Ovary (tissue), 9 donors: Measurements from ENCODE around the gene AATK. TPM values are rescaled to one million over a fixed set of nuclear protein-coding genes. Genes with fewer than 3 reads are reported as not detected.

Experiments used
- DNase-seq, 5 donors: peaks; one replicate each; pipeline ENCODE4 v3.0.0-alpha.2; 2019 to 2020
- H3K27ac ChIP-seq, 2 donors: fragments of 200-600 bp; one replicate each; pipeline versions ENCODE4 v1.5.1 to v1.8.0; 2019 to 2022
- H3K27me3 ChIP-seq: fragments of 200-600 bp; one replicate; pipeline ENCODE4 v1.8.0; 2022
- H3K36me3 ChIP-seq: fragments of 200-600 bp; sonication (generic); one replicate; pipeline ENCODE4 v1.5.1; 2019
- H3K4me1 ChIP-seq: one replicate; pipeline ENCODE4 v1.8.1; 2013; ENCODE audit warnings: mild to moderate bottlenecking, moderate library complexity; ENCODE audit not compliant: insufficient read depth
- H3K4me3 ChIP-seq: fragments of 200-600 bp; sonication (generic); one replicate; pipeline ENCODE4 v1.5.1; 2017
- H3K9me3 ChIP-seq, 2 donors: fragments of 200-600 bp in 1 of 2; sonication (generic) in 1 of 2; one replicate each; pipeline versions ENCODE4 v1.5.1 to v1.8.1; 2013 to 2019; ENCODE audit warnings: mild to moderate bottlenecking in 1 of 2, moderate library complexity in 1 of 2
- CTCF ChIP-seq, 3 donors: fragments of 450-650 bp in 2 of 3; fragments of 200-600 bp in 1 of 3; IDR thresholded peaks; one replicate each; pipeline versions ENCODE4 v1.5.1 to v1.8.0; 2016 to 2022; ENCODE audit warnings: antibody characterized with exemption in 3 of 3, mild to moderate bottlenecking in 1 of 3
- EP300 ChIP-seq: sonication (generic); formaldehyde crosslinking; IDR thresholded peaks from one replicate; pipeline ENCODE4 v1.6.1; 2017; ENCODE audit warnings: antibody characterized with exemption
- POLR2A ChIP-seq: fragments of 450-650 bp; IDR thresholded peaks from one replicate; pipeline ENCODE4 v1.6.1; 2017; ENCODE audit warnings: antibody characterized with exemption, mild to moderate bottlenecking, moderate library complexity
- WGBS, 3 donors: extraction: QIAGEN DNeasy Blood & Tissue Kit in 1 of 3; methylation state at CpG; one replicate each; pipeline versions ENCODE4 v1.1.5 to v1.1.7; 2013 to 2017; 5-methylcytosine and 5-hydroxymethylcytosine counted together
- intact Hi-C, 4 donors: fragments of 100-400 bp; cut with DNase I; formaldehyde crosslinking; loops; one replicate each; pipeline versions ENCODE4 v1.11.0 to v1.15.1; 2022 to 2023
- polyA plus RNA-seq, 2 donors: library from polyadenylated mRNA; stranded (reverse); fragments of 200-250 nt in 1 of 2; fragments of 350-450 nt in 1 of 2; fragmentation: Illumina TruSeq in 1 of 2; extraction: RNeasy Lipid Tissue Mini Kit (QIAGEN cat#74804) in 1 of 2; gene quantifications; one replicate each; pipeline ENCODE4 v1.2.3, GENCODE V29; 2013 to 2014
- total RNA-seq, 7 donors: library from RNA; depleted of rRNA in 2 of 7; stranded (reverse); fragments of >200 nt in 2 of 7; fragmentation: NEBNext Ultra II Directional in 3 of 7; extraction: Animal tissue kit (Norgen Biotek cat#: 25700) in 3 of 7; gene quantifications; one replicate each; pipeline versions ENCODE4 v1.1.0 to v1.2.4, GENCODE V29; 2016 to 2023
- donor health status: DM: no; HTN: no; CAD: no; lungs with moderate emphysema.
- donor health status: DM: no; HTN: no; CAD: no.
- donor health status: Bipolar disorder and iron deficiency.
- donor health status: DM: yes; HTN: yes; CAD: no.
- donor health status: DM: no; HTN: no; CAD: no.
- donor health status: DM: yes; HTN: yes; CAD: no.

AATK gene
- total and polyA plus RNA-seq, 9 donors = 0.23 to 3.1 (median 1.5) TPM

DNA sequence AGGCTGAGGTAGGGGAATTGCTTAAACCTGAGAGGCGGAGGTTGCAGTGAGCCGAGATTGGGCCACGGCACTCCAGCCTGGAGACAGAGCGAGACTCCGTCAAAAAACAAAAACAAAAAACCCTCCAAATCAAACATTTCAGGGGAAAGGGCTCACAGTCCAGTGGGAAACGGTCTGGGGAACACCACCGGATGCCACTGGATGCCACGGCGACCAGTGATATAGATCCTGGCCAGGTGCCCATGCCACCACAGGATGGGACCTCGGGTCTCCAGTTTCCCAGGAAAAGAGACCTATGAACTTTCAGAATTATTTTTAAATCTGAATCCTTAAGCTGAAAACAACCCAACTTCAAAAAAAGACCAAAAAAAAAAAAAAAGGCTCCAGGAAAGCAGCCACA lies 44.4 kb upstream of the AATK start:
- 70 to 89% (median 75%) methylated on average over 10 of the region's 10 CpGs for WGBS, 3 donors
- TF ChIP-seq EP300 (no peak), CTCF (IDR thresholded peaks at IDR 0.05) (no peak), POLR2A (no peak)
- no peaks in the 10 kb centered on the region for H3K9me3 ChIP-seq
- DNase-seq = no peak
- H3K4me1 ChIP-seq = no peaks in the 10 kb centered on the region
- no peak overlapping the region for H3K4me3 ChIP-seq
- no peaks in the 10 kb centered on the region for H3K36me3 ChIP-seq
- intact Hi-C loops = no loop called here
- no peak overlapping the region for H3K27ac ChIP-seq
- no peaks in the 10 kb centered on the region for H3K27me3 ChIP-seq

DNA sequence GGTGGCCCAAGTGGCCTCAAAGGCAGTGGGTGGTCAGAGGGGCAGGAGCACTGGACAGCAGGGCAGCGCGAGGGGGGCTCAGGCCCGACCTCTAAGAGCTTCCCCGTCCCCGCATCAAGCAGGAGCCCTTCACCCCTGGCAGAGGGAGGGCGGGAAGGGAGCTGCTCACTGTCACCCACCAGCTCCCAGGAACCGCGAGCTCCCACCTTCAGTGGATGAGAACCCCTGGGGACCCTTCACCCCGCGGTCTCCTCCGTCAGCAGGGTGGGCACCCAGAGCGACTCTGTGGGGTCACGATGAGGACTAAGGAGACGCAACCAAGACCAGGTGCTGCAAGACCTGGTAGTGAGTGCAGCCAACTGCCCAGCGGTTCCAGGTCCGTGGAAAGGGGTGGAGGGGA lies 43.1 kb upstream of the AATK start:
- H3K4me1 ChIP-seq = no peaks in the 10 kb centered on the region
- H3K36me3 ChIP-seq = no peaks in the 10 kb centered on the region
- no peak for TF ChIP-seq EP300
- no peak for TF ChIP-seq POLR2A
- TF ChIP-seq CTCF (IDR thresholded peaks at IDR 0.05) = no peak
- no peaks in the 10 kb centered on the region for H3K9me3 ChIP-seq
- no peak overlapping the region for H3K27ac ChIP-seq
- no peak overlapping the region for H3K4me3 ChIP-seq
- DNase-seq = no peak
- WGBS, 3 donors = 94 to 96% (median 94%) methylated on average over 16 of the region's 16 CpGs
- intact Hi-C loops = loop anchor here in 1 of 4 donors (10.0 kb wide), 1 partner anchor 64 kb away; no protein-coding TSS in a partner anchor
- H3K27me3 ChIP-seq = no peaks in the 10 kb centered on the region

- TF ChIP-seq CTCF (IDR thresholded peaks at IDR 0.05) (no peak), EP300 (no peak), POLR2A (no peak)
- Histone ChIP-seq H3K27ac (no peak overlapping the region), H3K4me3 (no peak overlapping the region), H3K4me1 (no peaks in the 10 kb centered on the region), H3K36me3 (no peaks in the 10 kb centered on the region), H3K27me3 (no peaks in the 10 kb centered on the region), H3K9me3 (no peaks in the 10 kb centered on the region)
- intact Hi-C loops = loop anchor here in 1 of 4 donors (10.0 kb wide), 1 partner anchor 64 kb away; no protein-coding TSS in a partner anchor
- WGBS, 3 donors = 90 to 93% (median 91%) methylated on average over 10 of the region's 10 CpGs
- no peak for DNase-seq
Observed at GRCh38 chr17:81208651-81209050, 42.6 kb upstream of the AATK start.

DNA sequence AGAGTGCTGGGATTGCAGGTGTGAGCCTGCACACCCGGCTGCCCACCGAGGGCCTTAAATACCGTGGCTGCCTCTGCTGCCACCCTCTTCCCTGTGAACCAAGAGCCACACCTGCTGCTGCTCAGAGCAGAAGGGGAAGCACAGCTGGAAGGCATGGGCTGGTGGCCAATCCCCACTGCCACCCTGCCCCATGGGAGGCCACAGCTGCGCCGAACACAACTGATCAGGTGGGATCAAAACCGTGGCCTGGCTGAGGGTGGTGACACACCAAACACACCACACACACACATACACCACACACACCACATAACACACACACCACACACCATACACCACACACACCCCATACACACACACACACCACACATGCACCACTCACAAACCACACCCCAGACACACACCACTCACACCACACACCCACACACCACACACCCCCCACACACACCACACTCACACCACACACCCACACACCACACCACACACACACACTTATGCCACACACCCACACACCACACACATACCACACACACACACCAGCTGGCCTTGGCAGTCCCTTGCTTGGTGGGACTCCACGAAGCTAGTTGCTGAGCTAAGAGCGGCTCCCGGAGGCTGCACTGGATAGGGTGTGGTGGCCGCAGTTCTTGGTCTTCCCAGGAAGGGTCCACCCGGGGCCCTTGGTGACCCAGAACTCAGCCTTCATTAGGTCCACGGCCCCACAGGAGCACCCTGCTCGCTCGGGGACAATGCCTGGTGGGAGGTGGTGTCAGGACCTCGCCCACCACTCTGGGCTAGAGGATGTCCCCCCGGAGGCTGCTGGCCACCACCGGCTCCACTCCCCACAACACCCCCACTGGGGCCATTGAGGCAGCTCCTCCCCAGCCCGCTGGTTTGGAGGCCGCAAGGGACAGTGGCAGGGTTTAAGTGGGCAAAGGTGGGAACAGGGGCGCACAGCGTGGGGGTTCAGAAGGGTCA lies 41.9 kb upstream of the AATK start:
- 82 to 90% (median 87%) methylated on average over 17 to 21 of the region's 21 CpGs for WGBS, 3 donors
- no peaks in the 10 kb centered on the region for H3K4me1 ChIP-seq
- no peaks in the 10 kb centered on the region for H3K27me3 ChIP-seq
- no peak for DNase-seq
- intact Hi-C loops = loop anchor here in 1 of 4 donors (10.0 kb wide), 1 partner anchor 63 kb away; no protein-coding TSS in a partner anchor
- no peak overlapping the region for H3K4me3 ChIP-seq
- H3K9me3 ChIP-seq = no peaks in the 10 kb centered on the region
- H3K36me3 ChIP-seq = no peaks in the 10 kb centered on the region
- TF ChIP-seq EP300 (no peak), CTCF (IDR thresholded peaks at IDR 0.05) (no peak), POLR2A (no peak)
- H3K27ac ChIP-seq = no peak overlapping the region
